HG03460 (cell line): ENCODE results near the gene NOG.

ENCODE experiments used
- ATAC-seq: cut with Tn5 transposase; IDR thresholded peaks from one replicate; pipeline ENCODE4 v1.9.1; 2021; ENCODE audit not compliant: unreplicated experiment

Gene NOG

DNA sequence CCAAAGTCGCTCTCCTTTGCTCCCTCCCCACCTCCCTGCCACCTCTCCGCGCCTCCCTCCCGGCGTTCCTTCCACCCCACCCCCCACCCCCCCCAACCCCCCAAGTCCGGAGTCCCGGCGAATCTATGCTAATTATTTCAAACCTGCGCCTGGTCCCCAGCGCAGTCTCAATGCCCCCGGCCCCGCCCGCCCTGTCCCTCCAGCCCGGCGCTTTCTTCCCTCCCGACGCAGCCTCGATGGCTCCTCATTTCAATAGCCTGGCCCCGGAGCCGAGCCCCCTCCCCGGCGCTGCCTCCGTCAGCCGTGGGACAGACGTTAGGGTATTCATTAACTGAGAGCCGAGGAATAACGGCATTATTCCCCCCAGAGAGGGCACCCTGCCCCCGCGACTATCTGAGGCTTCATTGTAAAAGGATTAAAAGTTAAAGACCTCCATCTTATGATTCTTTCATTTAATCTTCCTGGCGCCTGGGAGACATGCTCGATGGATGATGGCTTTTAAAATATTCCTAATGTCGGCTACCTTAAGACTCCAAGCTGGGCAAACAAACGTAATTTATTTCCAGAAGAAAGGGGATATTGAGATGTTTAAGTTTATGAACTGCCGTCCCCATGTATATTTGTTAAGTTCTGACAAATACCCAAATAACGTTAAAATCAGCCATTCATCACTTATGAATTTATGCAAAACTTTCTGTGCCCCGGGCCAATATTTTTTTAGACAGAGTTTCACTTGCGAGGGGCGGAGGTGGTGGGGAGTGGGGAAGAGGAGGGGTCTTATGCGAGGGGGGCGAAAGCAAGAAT, 3.4 kb downstream of the NOG start:
- no peak for ATAC-seq

DNA sequence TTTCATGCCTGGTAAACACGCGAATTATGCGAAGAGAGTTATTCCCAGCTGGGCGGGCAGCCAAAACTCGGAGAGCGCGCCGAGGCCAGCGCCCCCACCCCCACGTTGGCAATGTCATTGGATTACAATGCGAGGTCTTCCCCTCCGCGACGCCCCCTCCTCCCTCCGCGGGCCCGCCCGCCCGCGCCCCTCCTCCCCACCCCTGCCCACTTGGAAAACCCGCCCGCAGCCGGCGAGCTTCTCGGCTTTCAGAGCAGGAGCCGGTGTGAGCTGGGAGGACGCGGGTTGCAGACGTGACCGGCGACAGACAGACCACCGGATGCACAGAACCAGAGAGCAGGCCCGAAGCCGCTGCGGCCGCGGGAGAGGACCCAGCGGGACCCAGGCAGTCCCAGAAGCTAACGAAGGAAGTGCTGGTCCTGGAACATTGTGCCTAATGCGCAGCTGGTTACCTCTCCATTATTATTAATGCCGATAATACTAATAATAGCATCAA, 4.0 kb downstream of the NOG start:
- ATAC-seq, result no peak

- no peak for ATAC-seq
These were observed 5.0 kb downstream of the NOG start for GRCh38 chr17:56598466-56598865.

DNA sequence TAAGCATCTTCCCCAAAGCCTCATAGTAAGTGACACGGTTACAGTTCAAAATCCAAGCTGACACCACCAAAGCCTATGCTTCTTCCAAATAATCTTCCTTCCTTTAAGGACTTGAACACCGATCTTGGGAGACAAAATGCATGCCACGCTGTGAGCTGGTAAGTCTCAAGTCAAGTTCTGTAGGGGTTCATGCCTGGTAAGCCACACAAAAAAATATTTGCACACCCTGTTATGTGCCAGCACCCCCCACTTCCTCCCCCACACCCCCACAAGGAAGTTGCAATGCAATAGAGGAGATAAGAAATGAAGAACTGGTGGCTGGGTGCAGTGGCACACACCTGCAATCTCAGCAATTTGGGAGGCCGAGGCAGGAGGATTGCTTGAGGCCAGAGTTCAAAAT, 5.6 kb downstream of the NOG start:
- no peak for ATAC-seq

DNA sequence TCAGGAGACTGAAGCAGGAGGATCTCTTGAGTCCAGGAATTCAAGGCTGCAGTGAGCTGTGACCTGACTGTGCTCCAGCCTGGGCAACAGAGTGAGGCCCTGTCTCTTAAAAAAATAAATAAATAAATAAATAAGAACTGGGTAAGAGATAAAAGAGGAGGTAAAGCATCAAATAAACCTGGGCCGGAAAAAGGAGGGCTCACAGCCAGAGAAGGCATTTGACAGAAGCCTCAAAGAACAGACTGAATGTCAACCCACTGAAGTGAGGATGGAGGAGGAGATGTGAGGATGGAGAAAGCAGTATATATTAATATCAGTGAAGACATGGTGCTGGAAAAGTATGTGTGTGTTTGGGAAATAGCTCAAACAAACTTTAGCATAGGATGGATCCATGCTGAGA, 6.1 kb downstream of the NOG start:
- ATAC-seq, result no peak

GRCh38 chr17:56600256-56600655, 6.8 kb downstream of the NOG start:
- no peak for ATAC-seq

DNA sequence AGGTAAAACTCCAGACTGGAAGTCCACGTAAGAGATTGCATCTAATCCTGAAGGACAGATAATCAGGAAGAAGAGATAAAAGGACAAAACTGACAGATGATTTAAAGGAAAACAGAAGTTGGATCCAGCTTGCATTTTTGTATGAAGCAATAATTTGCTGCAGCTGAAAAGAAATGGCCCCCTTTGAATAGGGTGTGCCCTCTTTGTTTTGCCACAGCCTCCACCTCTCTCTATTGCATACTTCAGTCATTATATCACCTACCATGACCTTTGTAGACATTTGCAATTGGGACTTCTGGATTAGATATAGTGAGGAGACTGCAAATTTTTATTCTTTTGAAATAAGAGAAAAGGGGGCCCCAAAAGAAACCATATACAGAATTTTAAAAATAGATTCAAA, 8.1 kb downstream of the NOG start:
- no peak for ATAC-seq

- ATAC-seq, result no peak
These were observed 9.0 kb downstream of the NOG start for GRCh38 chr17:56602292-56603130.

DNA sequence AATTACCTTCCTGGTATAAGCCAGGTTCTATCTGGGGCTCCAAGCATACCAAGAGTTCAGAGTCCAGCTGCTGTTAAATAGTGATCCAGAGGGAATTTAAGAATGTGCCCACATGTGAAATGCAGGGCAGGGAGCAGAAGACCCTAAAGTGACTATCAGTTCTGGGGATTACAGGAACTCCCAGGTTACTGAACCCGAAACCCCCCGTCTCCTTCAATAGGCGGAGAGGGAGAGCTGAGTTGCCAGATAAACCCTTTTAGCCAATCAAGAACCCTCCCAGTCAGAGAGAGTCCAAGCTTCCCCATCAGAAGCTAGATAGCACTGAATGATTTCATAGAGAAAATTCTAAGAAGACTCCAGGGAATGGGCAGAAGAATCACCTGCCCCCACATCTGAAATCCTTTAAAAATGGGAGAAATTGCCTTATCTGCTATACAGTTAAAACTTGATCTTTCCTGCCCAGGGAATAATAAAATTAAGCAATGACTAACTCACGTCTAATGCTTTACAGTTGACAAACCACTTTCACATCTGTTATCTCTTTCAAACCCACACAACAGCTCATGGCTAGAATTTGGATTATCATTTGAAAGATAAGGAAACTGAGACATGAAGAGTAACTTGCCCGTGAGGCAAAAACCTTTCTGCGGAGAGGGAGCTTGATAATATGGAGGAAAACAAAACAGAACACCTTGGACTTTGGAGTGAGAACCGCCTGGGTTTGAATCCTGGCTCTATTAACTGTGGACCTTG, 10.2 kb downstream of the NOG start:
- no peak for ATAC-seq

DNA sequence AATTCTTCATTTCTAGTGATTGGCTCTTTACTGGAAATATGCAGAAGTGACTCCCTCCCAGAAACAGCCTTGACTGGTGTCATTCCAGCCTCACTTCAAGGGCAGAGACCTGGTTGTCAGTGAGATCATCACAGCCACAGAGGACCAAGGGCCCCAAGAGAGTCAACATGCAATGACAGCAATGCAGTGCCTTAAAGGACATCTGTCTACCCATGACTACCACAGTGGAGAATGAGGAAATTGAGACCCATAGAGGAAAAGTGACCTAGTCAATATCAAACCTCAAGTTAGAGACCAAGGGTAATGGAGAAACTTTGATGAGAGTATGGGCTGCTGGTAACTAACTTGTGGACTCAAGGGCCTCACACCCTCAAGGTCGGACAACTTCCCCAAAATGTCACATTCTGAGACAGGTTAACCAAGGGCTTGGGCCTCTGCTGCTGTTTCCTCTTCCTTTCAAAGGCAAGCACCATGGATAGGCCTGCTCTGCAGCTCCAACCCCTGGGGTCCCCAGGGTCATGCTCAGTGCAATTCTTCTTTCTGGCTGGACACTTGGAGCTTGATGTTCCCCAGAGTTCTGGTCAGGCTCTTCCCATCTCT, 11.3 kb downstream of the NOG start:
- no peak for ATAC-seq

GRCh38 chr17:56608944-56609343, 15.4 kb downstream of the NOG start:
- ATAC-seq, result no peak

GRCh38 chr17:56610321-56610720, 16.8 kb downstream of the NOG start:
- no peak for ATAC-seq

- ATAC-seq, result no peak
These were observed 19.6 kb downstream of the NOG start for GRCh38 chr17:56613131-56613530.

- ATAC-seq, result no peak
These were observed 21.0 kb downstream of the NOG start for GRCh38 chr17:56614522-56614921.

DNA sequence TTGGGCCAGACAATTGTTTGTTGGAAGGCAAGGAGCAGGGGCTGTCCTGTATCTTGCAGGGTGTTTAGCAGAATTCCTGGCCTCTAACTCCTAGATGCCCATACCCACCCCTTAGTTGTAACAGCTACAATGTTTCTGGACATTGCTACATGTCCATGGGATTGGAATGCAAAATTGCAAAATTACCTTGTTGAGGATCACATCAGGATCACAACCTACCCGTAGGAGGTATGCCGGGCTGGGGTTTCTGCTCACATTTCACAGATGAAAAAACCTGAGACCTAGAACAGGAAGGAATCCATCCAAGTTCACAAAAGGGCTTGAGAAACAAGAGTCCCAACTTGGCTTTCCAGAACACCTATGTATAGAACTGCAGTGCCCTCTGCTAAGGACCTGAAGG, 22.7 kb downstream of the NOG start:
- no peak for ATAC-seq

- no peak for ATAC-seq
These were observed 29.9 kb downstream of the NOG start for GRCh38 chr17:56623383-56623782.

DNA sequence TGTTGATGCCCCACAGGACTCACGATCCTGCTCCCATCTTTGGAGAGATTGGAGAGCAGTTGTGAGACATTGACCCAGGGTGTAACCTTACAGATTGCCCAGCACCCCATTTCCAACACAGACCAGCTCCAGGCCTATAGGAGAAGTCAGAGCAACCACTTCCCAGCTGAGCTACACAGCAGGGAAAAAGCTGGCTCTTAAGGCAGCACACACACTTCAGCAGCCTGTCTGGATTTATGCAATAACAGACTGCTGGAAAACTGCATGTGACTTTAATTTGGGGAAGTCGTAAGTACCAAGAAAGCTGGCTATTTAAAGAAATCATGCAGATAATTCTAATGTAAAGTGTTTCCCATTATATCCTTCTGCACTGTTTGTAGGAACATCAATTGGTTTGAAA, 30.8 kb downstream of the NOG start:
- ATAC-seq, result no peak

DNA sequence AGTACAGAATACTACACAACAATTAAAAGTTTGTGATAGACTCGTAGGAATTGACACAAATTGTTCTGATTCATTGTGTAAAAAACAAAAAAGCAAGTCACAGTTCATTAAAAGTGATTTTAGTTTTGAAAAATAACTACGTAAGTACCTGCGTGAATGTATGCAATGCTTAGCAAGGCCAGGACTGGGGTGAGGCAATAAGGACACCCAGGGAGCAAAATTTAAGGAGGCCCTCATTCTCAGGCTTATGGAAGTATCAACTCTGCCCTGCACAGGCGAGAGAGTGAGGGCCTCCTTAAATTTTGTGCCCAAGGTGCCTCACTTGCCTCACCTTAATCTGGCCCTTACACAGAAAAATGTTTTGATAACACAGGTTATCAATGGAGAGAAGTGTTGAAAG, 31.4 kb downstream of the NOG start:
- ATAC-seq, result no peak

DNA sequence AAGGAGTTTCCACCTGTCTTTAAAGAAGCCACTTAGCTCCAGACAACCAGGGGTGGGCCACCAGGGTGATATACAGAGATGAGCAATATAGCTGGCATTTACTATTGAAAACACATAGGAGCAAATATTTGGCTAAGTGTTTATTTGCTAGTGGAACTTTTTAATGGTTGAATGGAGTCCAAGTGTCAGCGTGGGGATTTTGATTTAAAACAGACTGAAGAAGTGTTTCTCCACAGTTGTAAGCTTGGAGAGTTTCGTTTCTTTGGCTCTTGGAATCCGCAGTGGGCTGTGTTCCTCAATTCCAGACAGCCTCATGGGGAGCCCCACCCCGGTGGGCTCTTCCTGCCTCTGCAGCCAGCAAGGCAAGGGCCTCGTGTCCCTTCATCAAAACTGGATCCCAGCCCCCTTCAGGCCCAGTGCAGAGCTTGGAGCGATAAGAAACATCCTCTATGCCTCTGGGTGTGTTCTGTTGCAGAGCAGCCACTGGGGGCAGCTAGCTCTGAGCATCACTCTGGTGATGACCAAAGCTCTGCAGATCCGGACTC, 36.1 kb downstream of the NOG start:
- ATAC-seq, result no peak

DNA sequence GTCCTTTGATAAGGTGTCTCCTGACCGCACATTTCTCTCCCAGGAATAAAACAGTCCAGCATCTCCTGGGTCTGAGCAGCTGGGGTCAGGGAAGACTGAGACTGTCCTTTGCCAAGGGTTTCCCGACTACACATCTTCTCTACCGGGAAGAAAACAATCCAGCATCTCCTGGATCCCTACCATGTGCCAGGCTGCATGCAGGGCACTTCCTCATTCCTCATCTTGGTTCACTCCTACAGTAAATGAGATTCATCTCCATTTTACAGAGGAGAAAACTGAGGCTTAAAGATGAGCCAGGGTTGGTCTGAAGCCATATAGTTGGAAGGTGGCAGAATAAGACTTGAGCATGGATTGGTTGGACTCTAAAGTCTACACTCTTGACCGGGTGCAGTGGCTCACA, 36.7 kb downstream of the NOG start:
- ATAC-seq, result no peak

DNA sequence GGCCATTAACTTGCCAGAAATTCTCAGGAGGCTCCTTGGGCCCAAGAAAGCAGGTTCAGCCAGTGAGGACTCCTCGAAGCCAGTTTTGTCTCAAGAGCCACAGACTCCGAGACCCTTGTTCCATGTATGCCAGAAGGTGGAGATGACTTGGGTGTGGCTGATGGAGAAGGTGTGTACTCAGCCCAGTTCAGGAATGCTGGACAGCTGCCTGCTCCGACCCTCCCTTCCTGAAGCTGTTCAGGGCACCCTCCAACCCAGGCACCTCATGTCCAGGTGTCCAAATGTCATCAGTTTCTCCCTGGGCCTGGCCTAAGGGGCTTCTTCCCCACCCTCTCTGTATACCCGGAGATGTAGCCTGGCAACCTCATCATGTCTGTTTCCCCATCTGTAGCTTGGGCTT, 40.2 kb downstream of the NOG start:
- no peak for ATAC-seq
